KMS-11 (cell line): ENCODE measurements around the gene COX6B2.

Experiments used
- H2AFZ ChIP-seq: fragments of 200-600 bp; sonication (generic); 2 replicates; pipeline ENCODE4 v1.6.1; 2016; ENCODE audit warnings: antibody characterized with exemption, mixed run types, low read depth
- H3K27ac ChIP-seq: fragments of 200-600 bp; sonication (generic); 2 replicates; pipeline ENCODE4 v1.6.1; 2016; ENCODE audit warnings: mild to moderate bottlenecking, mixed run types
- H3K27me3 ChIP-seq: fragments of 200-600 bp; sonication (generic); 2 replicates; pipeline ENCODE4 v1.6.1; 2017; ENCODE audit warnings: mild to moderate bottlenecking, low read depth, mixed run types, moderate library complexity; ENCODE audit not compliant: insufficient read depth
- H3K36me3 ChIP-seq: fragments of 200-600 bp; sonication (generic); 2 replicates; pipeline ENCODE4 v1.6.1; 2017; ENCODE audit warnings: mild to moderate bottlenecking, mixed run types; ENCODE audit not compliant: insufficient read depth
- H3K4me1 ChIP-seq: fragments of 200-600 bp; sonication (generic); 2 replicates; pipeline ENCODE4 v1.6.1; 2016; ENCODE audit warnings: mild to moderate bottlenecking, low read depth, mixed run types; ENCODE audit not compliant: poor library complexity, severe bottlenecking
- H3K4me2 ChIP-seq: fragments of 200-600 bp; sonication (generic); 2 replicates; pipeline ENCODE4 v1.7.0; 2016; ENCODE audit warnings: mild to moderate bottlenecking, mixed run types
- H3K4me3 ChIP-seq: fragments of 200-600 bp; sonication (generic); IDR thresholded peaks from 2 replicates; pipeline ENCODE4 v1.6.1; 2017; ENCODE audit warnings: low read depth, low read length, mixed read lengths; ENCODE audit not compliant: insufficient read depth
- H3K79me2 ChIP-seq: fragments of 200-600 bp; sonication (generic); 2 replicates; pipeline ENCODE4 v1.6.1; 2016; ENCODE audit warnings: low read depth, mixed run types; ENCODE audit not compliant: insufficient read depth
- H3K9ac ChIP-seq: fragments of 200-600 bp; sonication (generic); 2 replicates; pipeline ENCODE4 v1.6.1; 2016; ENCODE audit warnings: mild to moderate bottlenecking, mixed run types
- H4K20me1 ChIP-seq: fragments of 200-600 bp; sonication (generic); 2 replicates; pipeline ENCODE4 v1.6.1; 2016; ENCODE audit warnings: mild to moderate bottlenecking, mixed run types; ENCODE audit not compliant: insufficient read depth
- TF ChIP-seq, protein P1 (sequence below): fragments of 200-600 bp; sonication (generic); conservative IDR thresholded peaks from 2 replicates; pipeline ENCODE4 v1.6.1; 2017; ENCODE audit warnings: low read depth, mild to moderate bottlenecking, antibody characterized with exemption, low read length, moderate library complexity, mixed read lengths

COX6B2 gene

GRCh38 chr19:55377356-55378131 is 23.0 kb upstream of the COX6B2 start:
- Histone ChIP-seq H3K27me3 (peaks cover 11% of the 10 kb centered on the region; the same call in 1 of the 2 replicates), H3K27ac (no peak overlapping the region), H3K9ac (no peak overlapping the region), H2AFZ (no peak overlapping the region), H3K4me1 (peaks cover 16% of the 10 kb centered on the region), H4K20me1 (no peaks in the 10 kb centered on the region), H3K4me2 (no peak overlapping the region), H3K36me3 (no peaks in the 10 kb centered on the region), H3K79me2 (peaks cover 10% of the 10 kb centered on the region), H3K4me3 (no peak overlapping the region)
- TF ChIP-seq, protein P1, sequence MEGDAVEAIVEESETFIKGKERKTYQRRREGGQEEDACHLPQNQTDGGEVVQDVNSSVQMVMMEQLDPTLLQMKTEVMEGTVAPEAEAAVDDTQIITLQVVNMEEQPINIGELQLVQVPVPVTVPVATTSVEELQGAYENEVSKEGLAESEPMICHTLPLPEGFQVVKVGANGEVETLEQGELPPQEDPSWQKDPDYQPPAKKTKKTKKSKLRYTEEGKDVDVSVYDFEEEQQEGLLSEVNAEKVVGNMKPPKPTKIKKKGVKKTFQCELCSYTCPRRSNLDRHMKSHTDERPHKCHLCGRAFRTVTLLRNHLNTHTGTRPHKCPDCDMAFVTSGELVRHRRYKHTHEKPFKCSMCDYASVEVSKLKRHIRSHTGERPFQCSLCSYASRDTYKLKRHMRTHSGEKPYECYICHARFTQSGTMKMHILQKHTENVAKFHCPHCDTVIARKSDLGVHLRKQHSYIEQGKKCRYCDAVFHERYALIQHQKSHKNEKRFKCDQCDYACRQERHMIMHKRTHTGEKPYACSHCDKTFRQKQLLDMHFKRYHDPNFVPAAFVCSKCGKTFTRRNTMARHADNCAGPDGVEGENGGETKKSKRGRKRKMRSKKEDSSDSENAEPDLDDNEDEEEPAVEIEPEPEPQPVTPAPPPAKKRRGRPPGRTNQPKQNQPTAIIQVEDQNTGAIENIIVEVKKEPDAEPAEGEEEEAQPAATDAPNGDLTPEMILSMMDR, result no peak

DNA sequence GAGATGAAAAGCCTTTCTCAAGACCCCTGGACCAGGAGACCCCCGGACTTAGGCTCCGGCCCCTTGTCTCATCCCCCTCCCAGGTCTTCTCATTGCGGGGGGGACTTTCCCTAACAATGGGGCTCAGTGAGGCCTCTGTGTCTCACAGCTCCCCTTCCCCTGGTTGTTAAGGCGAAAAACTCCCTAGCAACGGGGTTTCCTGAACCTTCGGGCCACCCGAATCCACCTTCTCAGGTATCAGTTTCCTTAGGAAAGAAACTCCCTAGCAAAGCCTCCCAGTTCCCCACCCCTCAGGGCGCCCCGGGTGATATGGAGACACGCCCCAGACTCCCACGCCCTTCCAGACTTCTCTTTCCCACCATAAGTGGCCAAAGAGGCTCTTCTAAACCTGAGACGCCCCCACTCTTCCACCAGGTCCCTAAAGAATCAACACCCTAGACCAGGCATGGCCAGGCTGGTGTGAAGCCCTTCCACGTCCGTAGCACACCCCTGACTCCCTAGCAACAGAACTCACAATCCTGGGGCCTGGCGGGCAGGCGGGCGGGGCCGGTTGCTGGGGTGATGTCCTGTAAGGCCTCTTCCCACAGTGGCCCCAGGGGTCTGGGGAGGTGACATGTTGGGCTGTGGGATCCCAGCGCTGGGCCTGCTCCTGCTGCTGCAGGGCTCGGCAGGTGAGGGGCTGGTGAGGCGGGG is 21.9 kb upstream of the COX6B2 start, which contains the start of gene TMEM190:
TSS of gene TMEM190 (plus strand) at position 586 of the 693 bp plus-strand sequence. CDS start at position 614, 28 bp downstream.
- Histone ChIP-seq H3K4me1 (peaks cover 10% of the 10 kb centered on the region), H3K79me2 (peaks cover 4% of the 10 kb centered on the region; the same call in 1 of the 2 replicates), H3K27ac (no peak within 1 kb of the TSS), H4K20me1 (no peaks in the 10 kb centered on the region), H3K36me3 (no peaks in the 10 kb centered on the region), H2AFZ (no peak within 1 kb of the TSS), H3K4me2 (no peak within 1 kb of the TSS), H3K4me3 (no peak within 1 kb of the TSS), H3K9ac (no peak within 1 kb of the TSS), H3K27me3 (peaks cover 21% of the 10 kb centered on the region)
- TF ChIP-seq, protein P1, result no peak

- H3K9ac ChIP-seq, result no peak overlapping the region
- H4K20me1 ChIP-seq, result no peaks in the 10 kb centered on the region
- TF ChIP-seq, protein P1, result no peak
- H3K79me2 ChIP-seq, result no peaks in the 10 kb centered on the region
- no peak overlapping the region for H3K27ac ChIP-seq
- no peak overlapping the region for H2AFZ ChIP-seq
- peaks cover 37% of the 10 kb centered on the region for H3K27me3 ChIP-seq
- no peak overlapping the region for H3K4me2 ChIP-seq
- peaks cover 10% of the 10 kb centered on the region for H3K4me1 ChIP-seq
- no peaks in the 10 kb centered on the region for H3K36me3 ChIP-seq
- H3K4me3 ChIP-seq, result no peak overlapping the region
Measured at GRCh38 chr19:55373993-55374757, 19.7 kb upstream of the COX6B2 start.

DNA sequence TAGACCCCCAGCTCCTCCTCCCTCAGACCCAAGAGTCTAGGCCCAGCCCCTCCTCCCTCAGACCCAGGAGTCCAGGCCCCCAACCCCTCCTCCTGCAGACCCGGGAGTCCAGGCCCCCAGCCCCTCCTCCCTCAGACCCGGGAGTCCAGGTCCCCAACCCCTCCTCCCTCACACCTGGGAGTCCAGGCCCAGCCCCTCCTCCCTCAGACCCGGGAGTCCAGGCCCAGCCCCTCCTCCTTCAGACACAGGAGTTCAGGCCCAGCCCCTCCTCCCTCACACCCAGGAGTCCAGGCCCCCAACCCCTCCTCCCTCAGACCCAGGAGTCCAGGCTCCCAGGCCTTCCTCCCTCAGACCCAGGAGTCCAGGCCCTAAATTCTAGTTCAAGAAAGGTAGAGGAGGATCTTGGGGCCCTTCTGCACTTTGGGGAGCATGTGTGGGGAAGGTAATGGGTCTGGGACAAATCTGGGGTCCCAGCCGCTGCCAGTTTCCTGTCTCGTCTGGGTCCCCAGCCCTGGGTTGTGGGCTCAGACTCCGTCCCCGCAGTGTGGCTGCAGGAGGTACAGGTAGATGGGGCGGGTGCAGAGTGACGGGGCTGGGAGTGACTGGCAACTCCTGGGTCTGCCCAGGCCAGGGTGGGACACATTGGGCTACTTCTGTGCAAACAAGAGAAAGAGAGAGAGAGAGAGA is 18.9 kb upstream of the COX6B2 start:
- no peak overlapping the region for H3K4me3 ChIP-seq
- TF ChIP-seq, protein P1, result no peak
- H3K4me2 ChIP-seq, result no peak overlapping the region
- H3K79me2 ChIP-seq, result no peaks in the 10 kb centered on the region
- H3K36me3 ChIP-seq, result no peaks in the 10 kb centered on the region
- no peak overlapping the region for H2AFZ ChIP-seq
- H3K4me1 ChIP-seq, result peaks cover 10% of the 10 kb centered on the region
- H3K27me3 ChIP-seq, result peaks cover 44% of the 10 kb centered on the region
- H4K20me1 ChIP-seq, result no peaks in the 10 kb centered on the region
- no peak overlapping the region for H3K27ac ChIP-seq
- no peak overlapping the region for H3K9ac ChIP-seq
